Fibroblast of skin of abdomen (primary cell): ENCODE data around the gene JAKMIP1.
"Not testable (repeated sequence)": the region's sequence is repeated elsewhere in the genome, so short reads cannot be mapped to it uniquely, and the experiment has no call there.

ENCODE experiments used
- DNase-seq: peaks from one replicate; pipeline ENCODE4 v3.0.0-alpha.2; 2013

JAKMIP1 gene

DNA sequence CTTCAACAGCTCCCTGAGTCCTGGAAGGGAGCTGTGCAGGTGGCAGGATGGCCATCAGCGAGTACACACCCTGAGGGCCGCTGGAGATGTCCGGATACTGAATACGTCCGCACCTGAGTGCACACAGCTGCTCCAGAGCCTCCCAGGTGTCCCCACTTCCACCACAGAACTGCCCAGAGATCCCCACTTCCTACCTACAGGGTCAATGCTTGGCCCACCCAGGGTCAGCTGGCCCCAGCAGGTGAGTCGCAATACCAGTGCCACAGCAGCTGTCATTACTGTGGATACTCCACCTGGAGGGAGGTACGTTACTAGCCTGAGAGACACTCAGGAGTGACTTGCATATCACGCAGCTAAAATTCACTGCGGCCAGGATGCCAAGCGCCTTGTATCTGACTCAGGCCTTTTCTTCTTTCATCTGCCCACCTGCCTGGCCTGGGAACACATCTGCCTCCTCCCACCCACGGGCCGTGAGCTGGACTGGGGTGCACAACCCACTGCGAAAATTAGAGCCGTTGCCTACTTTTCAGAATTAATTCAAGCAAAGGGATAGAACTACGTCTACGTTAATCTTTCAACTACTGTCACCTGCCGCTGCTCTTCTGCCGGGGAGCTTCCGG, 191.5 kb downstream of the JAKMIP1 start:
- no peak for DNase-seq

DNA sequence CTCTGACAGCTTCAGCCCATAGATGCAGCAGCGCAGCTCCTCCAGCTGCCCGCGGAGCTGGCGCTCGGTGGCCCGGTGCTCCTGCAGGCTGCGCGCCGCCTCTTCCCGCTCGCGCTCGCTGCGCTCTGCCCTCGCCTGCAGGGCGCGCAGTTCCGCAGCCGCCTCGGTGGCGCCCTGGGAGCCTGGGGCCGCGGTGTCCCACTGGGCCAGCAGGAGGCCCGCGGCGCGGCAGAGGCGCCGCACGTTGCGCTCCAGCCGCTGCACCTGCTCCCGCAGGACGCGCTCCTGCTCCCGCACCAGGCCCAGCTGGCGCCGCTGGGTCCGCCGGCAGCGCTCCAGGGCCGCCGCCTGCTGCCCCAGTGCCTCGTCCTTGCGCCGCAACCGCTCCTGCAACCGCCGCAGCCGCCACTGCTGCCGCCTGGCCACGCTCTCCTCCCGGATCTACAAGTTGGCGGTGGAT, 192.2 kb downstream of the JAKMIP1 start:
- no peak for DNase-seq

DNA sequence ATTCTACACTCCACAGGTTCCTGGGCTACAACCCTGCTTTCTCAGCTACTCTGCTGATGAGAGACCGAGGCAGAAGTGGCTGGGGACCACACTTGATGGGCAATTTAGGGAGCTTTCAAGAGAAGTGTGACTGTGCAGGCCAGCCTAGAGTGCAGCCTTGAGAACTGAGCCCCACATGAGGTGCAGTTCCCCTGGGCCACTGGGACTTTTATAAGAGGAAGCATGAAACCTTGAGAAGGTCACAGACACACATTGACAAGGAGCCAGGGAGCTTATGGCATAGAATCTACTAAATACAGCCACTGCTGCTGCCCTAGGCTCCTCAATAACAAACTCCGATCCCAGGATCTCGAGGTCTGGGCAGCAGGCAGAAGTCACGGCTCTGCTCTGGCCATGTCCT, 195.2 kb downstream of the JAKMIP1 start:
- no peak for DNase-seq

DNA sequence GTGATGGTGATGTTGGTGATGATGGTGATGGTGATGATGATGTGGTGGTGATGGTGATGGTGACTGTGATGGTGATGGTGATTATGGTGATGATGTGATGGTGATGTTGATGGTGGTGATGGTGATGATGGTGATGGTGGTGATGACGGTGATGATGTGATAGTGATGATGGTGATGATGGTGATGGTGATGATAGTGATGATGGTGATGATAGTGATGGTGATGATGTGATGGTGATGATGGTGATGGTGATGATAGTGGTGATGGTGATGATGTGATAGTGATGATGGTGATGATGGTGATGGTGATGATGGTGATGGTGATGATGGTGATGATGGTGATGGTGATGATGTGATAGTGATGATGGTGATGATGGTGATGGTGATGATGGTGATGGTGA, 196.9 kb downstream of the JAKMIP1 start:
- not testable (repeated sequence) for DNase-seq

DNA sequence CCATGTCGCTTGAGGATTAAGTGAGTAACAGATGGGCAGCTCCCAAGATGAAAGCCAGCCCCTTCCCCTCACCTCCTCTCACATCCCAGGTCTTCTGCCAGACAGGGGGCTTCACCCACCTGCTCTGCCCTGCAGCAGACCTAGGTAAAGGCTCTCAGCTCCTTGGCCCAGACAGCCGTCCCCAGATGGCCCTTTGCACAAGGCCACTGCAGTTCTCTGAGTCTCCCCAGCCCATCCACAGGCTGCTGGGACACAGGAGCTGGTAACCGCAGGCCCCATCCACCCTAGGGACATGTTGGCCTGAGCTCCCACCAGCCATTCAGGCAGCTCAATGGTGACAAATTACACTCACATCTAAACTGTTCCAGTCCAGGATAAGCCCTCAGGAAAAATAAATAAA, 197.4 kb downstream of the JAKMIP1 start:
- no peak for DNase-seq

- no peak for DNase-seq
These were observed 197.9 kb downstream of the JAKMIP1 start for GRCh38 chr4:6002492-6002833.

GRCh38 chr4:6001680-6002491, 198.5 kb downstream of the JAKMIP1 start:
- no peak for DNase-seq

GRCh38 chr4:5999830-6000365, 200.5 kb downstream of the JAKMIP1 start:
- no peak for DNase-seq

GRCh38 chr4:5999356-5999755, 201.0 kb downstream of the JAKMIP1 start:
- no peak for DNase-seq

DNA sequence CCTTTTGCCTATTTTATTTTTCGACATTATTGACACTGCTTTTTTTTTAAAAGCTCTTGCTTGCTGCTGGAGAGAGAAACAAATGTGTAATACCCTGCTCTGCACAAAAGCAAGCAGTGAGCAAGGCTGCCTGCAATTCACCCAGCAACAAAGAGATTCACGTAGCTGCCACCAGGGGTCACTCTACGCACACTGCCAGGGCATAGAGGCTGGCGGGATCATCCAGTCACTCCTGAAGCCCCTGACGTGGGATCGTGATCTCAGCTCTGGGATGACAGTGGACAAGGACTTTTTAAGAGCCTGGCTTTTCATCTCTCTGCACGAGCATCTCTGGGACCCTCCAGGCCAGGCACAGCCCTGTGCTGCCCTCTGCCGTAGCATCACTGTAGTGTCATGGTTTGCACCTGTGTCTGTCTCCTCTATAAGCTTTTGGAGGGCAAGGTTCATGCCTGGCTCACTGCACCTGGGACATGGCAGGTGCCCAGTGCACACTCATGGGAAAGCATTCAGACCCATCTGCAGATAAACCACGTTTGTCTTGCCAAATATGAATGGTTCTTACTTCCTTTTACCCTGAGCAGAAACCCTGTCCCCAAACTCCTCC, 201.9 kb downstream of the JAKMIP1 start:
- DNase-seq = peak; percentile 38

DNA sequence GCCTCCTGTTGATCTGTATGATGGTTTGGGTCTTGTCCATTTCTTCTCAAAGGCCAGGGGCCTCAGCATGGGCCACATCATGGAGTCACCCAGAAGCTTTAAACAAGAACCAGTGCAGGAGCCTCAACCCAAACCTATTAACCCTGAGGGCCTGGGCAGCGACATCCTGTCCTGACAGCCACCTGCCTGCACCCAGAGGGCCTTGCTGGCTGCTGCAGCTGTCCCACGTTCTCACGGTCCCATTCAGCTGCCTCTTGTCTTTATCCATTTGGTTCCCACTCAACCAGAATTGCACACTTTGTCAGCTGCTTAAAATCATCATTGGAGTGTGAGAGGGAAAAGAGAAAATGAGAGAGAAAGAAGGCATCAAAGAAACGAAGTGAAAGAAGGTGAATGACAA, 203.7 kb downstream of the JAKMIP1 start:
- no peak for DNase-seq

- no peak for DNase-seq
These were observed 204.3 kb downstream of the JAKMIP1 start for GRCh38 chr4:5995901-5996623.

GRCh38 chr4:5993876-5994811, 206.2 kb downstream of the JAKMIP1 start:
- DNase-seq = no peak

DNA sequence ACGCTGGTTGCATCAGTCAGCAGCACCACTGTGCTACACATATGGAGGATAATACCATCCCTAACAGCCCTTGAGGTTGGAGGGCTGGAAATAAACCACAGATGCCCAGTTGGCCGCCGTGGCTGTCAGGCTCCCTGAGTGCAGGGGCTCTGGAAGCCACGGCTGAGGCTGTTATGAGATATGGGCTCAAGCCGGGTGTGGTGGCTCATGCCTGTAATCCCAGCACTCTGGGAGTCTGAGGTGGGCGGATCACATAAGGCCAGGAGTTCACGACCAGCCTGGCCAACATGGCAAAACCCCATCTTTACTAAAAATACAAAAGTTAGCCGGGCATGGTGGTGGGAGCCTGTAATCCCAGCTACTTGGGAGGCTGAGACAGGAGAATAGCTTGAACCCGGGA, 207.0 kb downstream of the JAKMIP1 start:
- DNase-seq = not testable (repeated sequence)

GRCh38 chr4:5992828-5993321, 207.5 kb downstream of the JAKMIP1 start:
- no peak for DNase-seq

DNA sequence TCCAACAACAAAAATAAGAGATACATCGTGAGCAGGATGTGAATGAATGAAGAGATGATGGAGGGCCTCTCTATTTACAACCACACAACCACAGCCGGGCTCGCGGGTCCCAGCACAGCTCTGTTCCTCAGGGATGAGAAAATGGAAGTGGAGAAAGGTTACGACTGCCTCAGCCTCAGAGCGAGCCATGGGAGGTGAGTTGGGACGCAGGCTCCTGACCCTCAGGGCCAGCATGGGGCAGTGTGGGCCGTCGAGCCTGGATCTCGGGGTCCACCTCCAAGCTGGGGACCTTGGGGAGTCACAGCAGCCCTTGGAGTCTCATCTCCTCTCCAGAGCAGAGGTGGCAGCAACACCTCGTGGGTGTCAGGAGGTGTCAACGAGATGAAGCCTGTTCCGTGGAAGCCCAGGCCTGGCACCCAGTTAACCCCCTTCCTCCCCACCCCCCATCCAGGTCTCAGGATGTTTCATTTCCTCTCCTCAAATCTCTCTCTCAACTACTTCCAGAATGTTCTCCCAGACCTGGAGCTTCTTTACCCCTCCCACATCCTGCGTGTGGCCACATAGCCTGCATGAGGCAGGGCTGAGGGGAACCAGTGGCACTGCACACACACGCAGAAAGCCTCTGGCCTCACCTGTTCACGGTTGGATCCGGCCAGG, 208.1 kb downstream of the JAKMIP1 start:
- no peak for DNase-seq

DNA sequence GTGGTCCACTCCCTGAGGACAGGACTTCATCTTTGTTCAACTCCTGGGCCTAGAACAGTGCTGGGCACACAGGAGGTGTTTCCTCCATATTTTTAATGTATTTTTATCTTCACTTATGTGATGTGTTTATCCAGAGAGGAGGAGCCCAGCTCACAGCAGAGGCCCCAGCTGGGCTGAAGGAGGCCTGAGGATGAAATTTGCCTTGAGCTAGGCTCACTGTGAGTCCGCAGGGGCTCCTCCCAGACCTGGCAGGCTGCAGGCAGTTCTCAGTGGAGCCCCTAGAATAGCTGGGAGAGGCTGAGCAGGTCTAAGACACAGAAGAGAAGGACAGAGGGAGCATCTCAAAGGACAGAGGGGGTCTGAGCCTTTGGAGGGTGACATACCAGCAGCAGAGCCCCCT, 208.9 kb downstream of the JAKMIP1 start:
- no peak for DNase-seq

- no peak for DNase-seq
These were observed 209.7 kb downstream of the JAKMIP1 start for GRCh38 chr4:5990446-5991160.

GRCh38 chr4:5989236-5990225, 210.8 kb downstream of the JAKMIP1 start:
- DNase-seq = no peak
